Omental fat pad (tissue), 4 donors: ENCODE data around the gene RRP1B. TPM values are rescaled to one million over a fixed set of nuclear protein-coding genes. Genes with fewer than 3 reads are reported as not detected.
"Not testable (repeated sequence)": the region's sequence is repeated elsewhere in the genome, so short reads cannot be mapped to it uniquely, and the experiment has no call there.

Source experiments
- ATAC-seq: fragments of 150-250 bp; one replicate; pipeline ENCODE4 v1.9.1; 2016; ENCODE audit warnings: mild to moderate bottlenecking, moderate library complexity; ENCODE audit not compliant: low FRiP score
- DNase-seq: peaks from one replicate; pipeline ENCODE4 v3.0.0-alpha.2; 2019; ENCODE audit warnings: low spot score
- total RNA-seq, 4 donors: library from RNA; depleted of rRNA; stranded (reverse); fragments of >200 nt; gene quantifications; one replicate each; pipeline ENCODE4 v1.1.0, GENCODE V29; 2016
- TF ChIP-seq, protein P1 (sequence below), 3 donors: fragments of 450-650 bp; IDR thresholded peaks; one replicate each; pipeline ENCODE4 v1.5.1; 2016 to 2017; ENCODE audit warnings: antibody characterized with exemption in 3 of 3, mild to moderate bottlenecking in 3 of 3, moderate library complexity in 2 of 3

RRP1B gene
- total RNA-seq, 4 donors from 2014 or later = 19.4 to 47.4 (median 22.0) TPM

GRCh38 chr21:43646550-43647260, 12.7 kb upstream of the RRP1B start:
- TF ChIP-seq, protein P1, sequence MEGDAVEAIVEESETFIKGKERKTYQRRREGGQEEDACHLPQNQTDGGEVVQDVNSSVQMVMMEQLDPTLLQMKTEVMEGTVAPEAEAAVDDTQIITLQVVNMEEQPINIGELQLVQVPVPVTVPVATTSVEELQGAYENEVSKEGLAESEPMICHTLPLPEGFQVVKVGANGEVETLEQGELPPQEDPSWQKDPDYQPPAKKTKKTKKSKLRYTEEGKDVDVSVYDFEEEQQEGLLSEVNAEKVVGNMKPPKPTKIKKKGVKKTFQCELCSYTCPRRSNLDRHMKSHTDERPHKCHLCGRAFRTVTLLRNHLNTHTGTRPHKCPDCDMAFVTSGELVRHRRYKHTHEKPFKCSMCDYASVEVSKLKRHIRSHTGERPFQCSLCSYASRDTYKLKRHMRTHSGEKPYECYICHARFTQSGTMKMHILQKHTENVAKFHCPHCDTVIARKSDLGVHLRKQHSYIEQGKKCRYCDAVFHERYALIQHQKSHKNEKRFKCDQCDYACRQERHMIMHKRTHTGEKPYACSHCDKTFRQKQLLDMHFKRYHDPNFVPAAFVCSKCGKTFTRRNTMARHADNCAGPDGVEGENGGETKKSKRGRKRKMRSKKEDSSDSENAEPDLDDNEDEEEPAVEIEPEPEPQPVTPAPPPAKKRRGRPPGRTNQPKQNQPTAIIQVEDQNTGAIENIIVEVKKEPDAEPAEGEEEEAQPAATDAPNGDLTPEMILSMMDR (IDR thresholded peaks at IDR 0.05) = peak in 2 of 3 donors; percentile 96 to 98
- ATAC-seq (peak; percentile 93), DNase-seq (peak; percentile 89)

- ATAC-seq = no peak
- TF ChIP-seq, protein P1 (IDR thresholded peaks at IDR 0.05) = no peak
- no peak for DNase-seq
Measured at GRCh38 chr21:43648171-43648570, 11.2 kb upstream of the RRP1B start.

DNA sequence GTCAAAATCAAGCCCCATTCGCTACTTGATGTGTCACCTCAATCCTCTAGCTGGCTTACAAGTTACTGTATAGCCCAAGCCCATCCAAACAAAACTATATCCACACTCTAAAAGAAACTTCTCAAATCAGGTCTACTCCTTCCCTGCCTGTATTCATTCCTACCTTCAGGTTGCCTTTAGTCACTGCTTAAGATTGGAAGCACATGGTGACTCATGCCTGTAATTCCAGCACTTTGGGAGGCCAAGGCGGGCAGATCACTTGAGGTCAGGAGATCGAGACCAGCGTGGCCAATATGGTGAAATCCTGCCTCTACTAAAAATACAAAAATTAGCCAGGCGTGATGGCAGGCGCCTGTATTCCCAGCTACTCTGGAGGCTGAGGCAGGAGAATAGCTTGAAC, 7.4 kb upstream of the RRP1B start:
- ATAC-seq, DNase-seq: not testable (repeated sequence)

DNA sequence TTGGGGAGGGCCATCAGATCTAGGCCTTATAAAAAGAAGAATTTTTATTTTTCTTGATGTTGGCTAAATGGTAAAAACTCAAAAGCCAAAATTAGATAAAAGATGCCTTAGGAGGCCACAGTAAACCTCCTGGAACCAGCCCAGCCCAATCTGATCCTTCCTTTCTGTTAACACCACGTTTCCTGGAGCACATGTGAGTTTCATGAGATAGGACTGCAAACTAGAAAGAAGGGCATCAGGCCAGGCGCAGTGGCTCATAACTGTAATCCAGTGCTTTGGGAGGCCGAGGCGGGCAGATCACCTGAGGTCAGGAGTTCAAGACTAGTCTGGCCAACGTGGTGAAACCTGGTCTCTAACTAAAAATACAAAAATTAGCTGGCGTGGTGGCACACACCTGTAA, 6.7 kb upstream of the RRP1B start:
- ATAC-seq (no peak), DNase-seq (no peak)
- TF ChIP-seq, protein P1 (IDR thresholded peaks at IDR 0.05) = no peak

- TF ChIP-seq, protein P1 (IDR thresholded peaks at IDR 0.05) = no peak
- DNase-seq (no peak), ATAC-seq (no peak)
Measured at GRCh38 chr21:43653626-43654025, 5.7 kb upstream of the RRP1B start.

GRCh38 chr21:43654806-43655489, 4.4 kb upstream of the RRP1B start:
- no peak for ATAC-seq
- DNase-seq = no peak
- TF ChIP-seq, protein P1 (IDR thresholded peaks at IDR 0.05) = no peak

- no peak for DNase-seq
- TF ChIP-seq, protein P1 (IDR thresholded peaks at IDR 0.05) = no peak
- no peak for ATAC-seq
Measured at GRCh38 chr21:43657355-43658087, 1.8 kb upstream of the RRP1B start.
